HG02759 (cell line): Measurements from ENCODE around the gene RPS6KA2.
"Not testable (repeated sequence)": the region's sequence is repeated elsewhere in the genome, so short reads cannot be mapped to it uniquely, and the experiment has no call there.

ENCODE experiments used
- ATAC-seq: cut with Tn5 transposase; IDR thresholded peaks from one replicate; pipeline ENCODE4 v1.9.1; 2021; ENCODE audit warnings: mild to moderate bottlenecking, moderate library complexity; ENCODE audit not compliant: unreplicated experiment

RPS6KA2 gene

GRCh38 chr6:166386111-166386510 is 240.9 kb downstream of the RPS6KA2 start:
- ATAC-seq: no peak

GRCh38 chr6:166383802-166384363 is 243.2 kb downstream of the RPS6KA2 start:
- ATAC-seq: peak; percentile 0

GRCh38 chr6:166382933-166383801 is 243.9 kb downstream of the RPS6KA2 start, which contains the start of gene MPC1:
Gene MPC1 (minus strand): TSS chr6:166382940. CDS start chr6:166382876, 64 bp downstream.
- peak; percentile 91 for ATAC-seq

GRCh38 chr6:166382500-166382932 is 244.5 kb downstream of the RPS6KA2 start:
- peak; percentile 13 for ATAC-seq

- peak; percentile 44 for ATAC-seq
These were observed 245.1 kb downstream of the RPS6KA2 start for GRCh38 chr6:166381733-166382499.

GRCh38 chr6:166381381-166381732 is 245.7 kb downstream of the RPS6KA2 start:
- no peak for ATAC-seq

GRCh38 chr6:166379800-166380199 is 247.3 kb downstream of the RPS6KA2 start:
- no peak for ATAC-seq

GRCh38 chr6:166379103-166379586 is 247.9 kb downstream of the RPS6KA2 start:
- no peak for ATAC-seq

- ATAC-seq: no peak
These were observed 249.3 kb downstream of the RPS6KA2 start for GRCh38 chr6:166377721-166378120.

- no peak for ATAC-seq
These were observed 252.0 kb downstream of the RPS6KA2 start for GRCh38 chr6:166375013-166375412.

- no peak for ATAC-seq
These were observed 256.6 kb downstream of the RPS6KA2 start for GRCh38 chr6:166370489-166370888.

GRCh38 chr6:166369782-166370181 is 257.3 kb downstream of the RPS6KA2 start:
- no peak for ATAC-seq

- no peak for ATAC-seq
These were observed 260.1 kb downstream of the RPS6KA2 start for GRCh38 chr6:166366921-166367320.

- peak; percentile 73 for ATAC-seq
These were observed 261.2 kb downstream of the RPS6KA2 start for GRCh38 chr6:166365806-166366205.

- no peak for ATAC-seq
These were observed 261.8 kb downstream of the RPS6KA2 start for GRCh38 chr6:166365221-166365620.

- no peak for ATAC-seq
These were observed 262.6 kb downstream of the RPS6KA2 start for GRCh38 chr6:166364456-166364855.

- ATAC-seq: not testable (repeated sequence)
These were observed 264.6 kb downstream of the RPS6KA2 start for GRCh38 chr6:166362427-166362826.

- no peak for ATAC-seq
These were observed 266.0 kb downstream of the RPS6KA2 start for GRCh38 chr6:166361077-166361429.

GRCh38 chr6:166360243-166361076 is 266.6 kb downstream of the RPS6KA2 start:
- ATAC-seq: no peak
